Transverse colon (tissue), 4 donors: Measurements from ENCODE around the gene ZBTB16. TPM values are rescaled to one million over a fixed set of nuclear protein-coding genes. Genes with fewer than 3 reads are reported as not detected.

ENCODE experiments used
- DNase-seq: peaks from one replicate; pipeline ENCODE4 v3.0.0-alpha.2; 2019
- H3K27ac ChIP-seq, 4 donors: fragments of 200-600 bp; sonication (generic); 2 replicates each; pipeline ENCODE4 v1.5.1; 2016 to 2018; ENCODE audit warnings: inconsistent platforms in 4 of 4
- H3K27me3 ChIP-seq: fragments of 200-600 bp; sonication (generic); 2 replicates; pipeline ENCODE4 v1.5.1; 2017; ENCODE audit warnings: inconsistent platforms
- H3K36me3 ChIP-seq, 4 donors: fragments of 200-600 bp; sonication (generic); 2 replicates each; pipeline ENCODE4 v1.5.1; 2017 to 2019; ENCODE audit warnings: inconsistent platforms in 4 of 4
- H3K4me1 ChIP-seq, 4 donors: fragments of 200-600 bp; sonication (generic); 2 replicates each; pipeline ENCODE4 v1.5.1; 2017 to 2020; ENCODE audit warnings: inconsistent platforms in 4 of 4
- H3K4me3 ChIP-seq, 4 donors: fragments of 200-600 bp; sonication (generic); 1 replicate in 1 of 4; 2 replicates in 3 of 4; pipeline versions ENCODE4 v1.5.1 to v1.6.1; 2017 to 2019; ENCODE audit warnings: inconsistent platforms in 4 of 4
- H3K9me3 ChIP-seq, 2 donors: fragments of 200-600 bp; sonication (generic); 2 replicates each; pipeline ENCODE4 v1.5.1; 2017 to 2019; ENCODE audit warnings: inconsistent platforms in 2 of 2
- CTCF ChIP-seq, 5 experiments: fragments of 200-600 bp in 3 of 5; fragments of 450-650 bp in 2 of 5; sonication (generic) in 3 of 5; IDR thresholded peaks; 1 replicate in 2 of 5; 2 replicates in 3 of 5; pipeline ENCODE4 v1.5.1; 2016 to 2017; ENCODE audit warnings: antibody characterized with exemption in 5 of 5, inconsistent platforms in 3 of 5, mild to moderate bottlenecking in 2 of 5, moderate library complexity in 1 of 5
- EP300 ChIP-seq: sonication (generic); formaldehyde crosslinking; IDR thresholded peaks from one replicate; pipeline ENCODE4 v1.6.1; 2017; ENCODE audit warnings: antibody characterized with exemption, low read depth
- POLR2A ChIP-seq: fragments of 450-650 bp; IDR thresholded peaks from one replicate; pipeline ENCODE4 v1.6.1; 2016; ENCODE audit warnings: antibody characterized with exemption, mild to moderate bottlenecking, moderate library complexity
- POLR2AphosphoS5 ChIP-seq, 3 donors: sonication (generic); formaldehyde crosslinking; IDR thresholded peaks; one replicate each; pipeline ENCODE4 v1.6.1; 2016; ENCODE audit warnings: antibody characterized with exemption in 3 of 3
- WGBS, 2 donors: methylation state at CpG; one replicate each; pipeline ENCODE4 v1.1.5; 2018; ENCODE audit warnings: low coverage in 1 of 2; 5-methylcytosine and 5-hydroxymethylcytosine counted together
- in situ Hi-C, 4 donors: fragments of 200-750 bp; cut with MboI; loops; one replicate each; pipeline versions ENCODE4 v1.15.0 to v1.15.1; 2017; ENCODE audit warnings: low sequenced_read_pairs in 3 of 4, low pct_ligation_motif_present in 1 of 4, low pct_unique_long_range_greater_than_20kb in 1 of 4
- intact Hi-C: fragments of 100-400 bp; cut with DNase I; formaldehyde crosslinking; loops from one replicate; pipeline ENCODE4 v1.15.1; 2023; ENCODE audit warnings: low total_unique reads
- total RNA-seq, 4 donors: library from RNA; depleted of rRNA; stranded (reverse); fragments of >200 nt; gene quantifications; one replicate each; pipeline ENCODE4 v1.1.0, GENCODE V29; 2016

The ZBTB16 gene
- total RNA-seq, 4 donors from 2014 or later, result 108 to 271 (median 155) TPM

GRCh38 chr11:114092953-114093352 is 33.4 kb downstream of the ZBTB16 start:
- intact Hi-C loops, result no loop called here
- no peak overlapping the region for H3K4me3 ChIP-seq
- in situ Hi-C loops, result no loop called here
- H3K27ac ChIP-seq, result peak overlapping the region in 2 of 4 donors; percentile 6 to 13
- TF ChIP-seq POLR2AphosphoS5 (IDR thresholded peaks at IDR 0.05), result no peak
- no peak for TF ChIP-seq POLR2A
- TF ChIP-seq EP300, result no peak
- TF ChIP-seq CTCF (IDR thresholded peaks at IDR 0.05), result no peak
- WGBS, 2 donors, result 60 to 83% methylated on average over 2 to 3 of the region's 3 CpGs
- H3K9me3 ChIP-seq, result no peaks in the 10 kb centered on the region
- H3K27me3 ChIP-seq, result no peaks in the 10 kb centered on the region
- DNase-seq, result no peak
- H3K4me1 ChIP-seq, result peaks cover 13 to 70% (median 40%) of the 10 kb centered on the region in 4 donors
- H3K36me3 ChIP-seq, result no peaks in the 10 kb centered on the region

- TF ChIP-seq CTCF (IDR thresholded peaks at IDR 0.05), result no peak
- no peak for TF ChIP-seq EP300
- H3K4me1 ChIP-seq, result peaks cover 24 to 72% (median 43%) of the 10 kb centered on the region in 4 donors
- no peak overlapping the region for H3K4me3 ChIP-seq
- H3K36me3 ChIP-seq, result no peaks in the 10 kb centered on the region
- no peak overlapping the region for H3K27ac ChIP-seq
- no peaks in the 10 kb centered on the region for H3K27me3 ChIP-seq
- H3K9me3 ChIP-seq, result no peaks in the 10 kb centered on the region
- intact Hi-C loops (loop anchor here (1.0 kb wide), 1 partner anchor 29 kb away; no protein-coding TSS in a partner anchor), in situ Hi-C loops (no loop called here)
- WGBS, 2 donors, result 89 to 100% methylated on average over 1 to 3 of the region's 3 CpGs
- no peak for DNase-seq
These were observed 35.0 kb downstream of the ZBTB16 start for GRCh38 chr11:114094516-114094915.

- in situ Hi-C loops, result no loop called here
- Histone ChIP-seq H3K4me3 (no peak overlapping the region), H3K9me3 (no peaks in the 10 kb centered on the region), H3K4me1 (peaks cover 24 to 72% (median 41%) of the 10 kb centered on the region in 4 donors), H3K36me3 (no peaks in the 10 kb centered on the region), H3K27me3 (no peaks in the 10 kb centered on the region), H3K27ac (no peak overlapping the region)
- DNase-seq, result no peak
- TF ChIP-seq EP300, result no peak
- TF ChIP-seq POLR2A, result no peak
- TF ChIP-seq POLR2AphosphoS5 (IDR thresholded peaks at IDR 0.05), result no peak
- no peak for TF ChIP-seq CTCF (IDR thresholded peaks at IDR 0.05)
- WGBS, 2 donors, result 51 to 72% methylated on average over 3 of the region's 3 CpGs
- intact Hi-C loops, result no loop called here
These were observed 36.4 kb downstream of the ZBTB16 start for GRCh38 chr11:114095899-114096298.

- DNase-seq, result no peak
- 79% methylated on average over 2 of the region's 2 CpGs; no CpG with 5 or more reads in 1 of the 2 donors for WGBS, 2 donors
- H3K27me3 ChIP-seq, result no peaks in the 10 kb centered on the region
- H3K36me3 ChIP-seq, result no peaks in the 10 kb centered on the region
- TF ChIP-seq EP300 (no peak), POLR2AphosphoS5 (IDR thresholded peaks at IDR 0.05) (no peak), POLR2A (no peak), CTCF (IDR thresholded peaks at IDR 0.05) (no peak)
- H3K4me3 ChIP-seq, result no peak overlapping the region
- peaks cover 16 to 55% (median 36%) of the 10 kb centered on the region in 4 donors for H3K4me1 ChIP-seq
- no peaks in the 10 kb centered on the region for H3K9me3 ChIP-seq
- no peak overlapping the region for H3K27ac ChIP-seq
- in situ Hi-C loops, result no loop called here
- intact Hi-C loops, result no loop called here
These were observed 38.3 kb downstream of the ZBTB16 start for GRCh38 chr11:114097832-114098231.
